HG03175 (cell line): ENCODE data around the gene RAB26.
"Not testable (repeated sequence)": the region's sequence is repeated elsewhere in the genome, so short reads cannot be mapped to it uniquely, and the experiment has no call there.

ENCODE experiments used
- ATAC-seq: cut with Tn5 transposase; IDR thresholded peaks from one replicate; pipeline ENCODE4 v1.9.1; 2021; ENCODE audit warnings: mild to moderate bottlenecking, moderate library complexity; ENCODE audit not compliant: unreplicated experiment

The RAB26 gene

DNA sequence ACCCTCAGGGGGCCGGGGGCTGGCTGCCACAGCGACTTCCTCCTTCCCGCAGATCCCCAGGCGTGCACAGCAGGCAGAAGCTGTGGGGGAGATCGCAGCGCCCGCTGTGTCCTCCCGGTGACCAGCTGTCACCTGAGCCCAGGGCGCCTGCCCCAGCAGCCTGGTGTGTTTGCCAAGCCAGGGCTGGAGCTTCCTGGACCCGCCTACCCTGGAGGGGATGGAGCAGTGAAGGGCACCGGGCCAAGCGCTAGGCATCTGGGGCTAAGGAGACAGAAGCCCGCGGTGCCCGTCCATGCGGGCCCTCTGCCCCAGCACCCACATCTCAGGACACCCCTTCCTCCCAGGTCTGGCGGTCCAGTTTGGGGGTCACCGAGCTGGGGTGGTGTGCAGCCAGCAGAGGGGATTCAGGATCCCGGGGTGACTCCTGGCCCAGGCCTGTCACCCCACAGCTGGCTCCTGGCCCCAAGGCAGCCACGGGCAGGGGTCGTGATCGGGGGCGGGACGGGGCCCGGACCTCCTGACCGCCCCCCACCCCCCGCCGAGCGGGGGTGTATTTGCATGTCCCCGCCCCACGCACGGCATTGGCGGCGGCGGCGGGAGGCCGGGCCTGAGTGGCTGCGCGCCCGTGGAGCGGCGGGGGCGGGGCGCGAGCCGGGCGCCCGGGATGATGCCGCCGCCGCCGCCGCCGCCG lies at the start of gene RAB26:
Gene RAB26 (plus strand): TSS at position 645 of the 691 bp plus-strand sequence. CDS start 159 bp downstream, outside the sequence.
- ATAC-seq: no peak

DNA sequence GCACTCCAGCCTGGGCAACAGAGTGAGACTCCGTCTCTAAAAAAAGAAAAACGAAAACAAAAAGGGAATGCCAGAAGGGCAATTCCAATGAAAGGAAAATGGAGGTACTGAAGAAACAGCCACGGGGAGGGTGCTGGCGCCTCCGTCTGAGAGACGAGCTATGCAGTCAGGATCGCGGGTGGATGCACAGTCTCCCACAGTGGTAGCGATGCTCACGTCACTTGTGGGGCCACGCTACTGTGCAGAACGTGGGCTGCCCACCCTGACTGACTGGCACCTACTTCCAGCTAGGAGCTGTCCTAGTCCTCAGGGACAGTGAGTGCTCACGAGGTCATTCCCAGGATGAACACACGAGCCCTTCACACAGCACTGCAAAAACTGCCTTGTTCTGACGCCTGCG lies 46.8 kb upstream of the RAB26 start:
- not testable (repeated sequence) for ATAC-seq

DNA sequence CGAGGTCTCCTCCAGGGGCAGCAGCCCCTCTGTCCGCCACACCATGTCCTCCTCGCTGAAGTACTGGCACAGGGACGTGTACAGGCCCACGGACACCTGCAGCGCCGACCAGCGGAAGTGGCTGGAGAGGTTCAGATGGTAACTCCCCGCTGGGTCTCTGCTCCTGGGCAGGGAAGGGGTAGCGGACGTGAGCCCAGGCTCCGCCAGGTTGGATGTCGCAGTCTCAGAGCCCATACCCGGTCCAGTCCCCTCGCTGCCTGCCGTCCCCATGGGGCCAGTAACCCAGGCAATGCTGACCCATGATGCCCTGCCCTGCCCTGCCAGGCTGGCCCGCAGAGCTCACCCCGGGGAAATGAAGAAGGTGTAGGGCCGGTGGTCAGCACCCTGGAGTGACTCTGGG lies 46.0 kb upstream of the RAB26 start:
- ATAC-seq: no peak

DNA sequence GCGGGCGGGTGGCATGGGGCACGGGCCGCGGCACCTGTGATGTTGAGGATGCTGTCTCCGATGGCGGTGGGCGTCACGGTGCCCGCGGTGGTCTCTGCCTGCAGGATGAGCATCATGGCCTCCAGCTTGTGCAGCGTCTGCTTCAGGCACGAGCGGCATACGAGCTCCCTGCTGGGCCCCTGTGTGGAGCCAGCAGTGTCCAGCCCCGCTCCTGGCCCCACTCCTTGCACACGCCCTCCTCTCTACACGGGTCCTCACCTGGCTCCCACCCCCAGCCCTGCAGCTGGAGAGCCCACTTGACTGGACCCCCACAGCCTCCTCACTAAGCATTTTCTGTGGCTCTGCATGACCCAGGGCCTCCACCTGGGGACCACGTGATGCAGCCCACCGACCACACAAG lies 44.0 kb upstream of the RAB26 start:
- not testable (repeated sequence) for ATAC-seq

GRCh38 chr16:2105291-2105690 lies 43.1 kb upstream of the RAB26 start:
- not testable (repeated sequence) for ATAC-seq

DNA sequence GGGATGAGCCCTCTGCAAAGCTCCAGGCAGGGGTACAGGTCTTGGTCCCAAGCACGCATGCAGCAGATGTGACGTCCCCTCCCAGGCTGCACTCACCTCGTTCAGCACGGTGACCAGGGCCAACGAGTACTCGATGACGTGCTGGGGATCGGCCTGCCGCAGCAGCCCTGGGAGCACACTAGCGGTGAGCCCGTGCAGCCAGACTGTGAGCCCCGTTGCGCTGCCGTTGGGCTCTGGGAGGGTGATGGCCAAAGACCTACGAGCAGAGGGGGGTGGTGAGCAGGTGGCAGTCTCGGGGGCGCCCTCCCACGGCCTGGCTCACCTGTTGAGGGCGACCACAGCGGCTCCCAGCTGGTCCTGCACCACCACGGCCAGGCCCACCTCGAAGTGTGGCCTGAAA lies 42.7 kb upstream of the RAB26 start:
- not testable (repeated sequence) for ATAC-seq

GRCh38 chr16:2106211-2106610 lies 42.2 kb upstream of the RAB26 start:
- not testable (repeated sequence) for ATAC-seq

GRCh38 chr16:2107121-2107790 lies 41.2 kb upstream of the RAB26 start:
- ATAC-seq: not testable (repeated sequence)

- ATAC-seq: not testable (repeated sequence)
These were observed 40.7 kb upstream of the RAB26 start for GRCh38 chr16:2107791-2108125.

- ATAC-seq: not testable (repeated sequence)
These were observed 39.8 kb upstream of the RAB26 start for GRCh38 chr16:2108446-2109270.

GRCh38 chr16:2109271-2109580 lies 39.2 kb upstream of the RAB26 start:
- not testable (repeated sequence) for ATAC-seq

GRCh38 chr16:2109872-2110271 lies 38.6 kb upstream of the RAB26 start:
- not testable (repeated sequence) for ATAC-seq

- ATAC-seq: not testable (repeated sequence)
These were observed 38.0 kb upstream of the RAB26 start for GRCh38 chr16:2110332-2111008.

DNA sequence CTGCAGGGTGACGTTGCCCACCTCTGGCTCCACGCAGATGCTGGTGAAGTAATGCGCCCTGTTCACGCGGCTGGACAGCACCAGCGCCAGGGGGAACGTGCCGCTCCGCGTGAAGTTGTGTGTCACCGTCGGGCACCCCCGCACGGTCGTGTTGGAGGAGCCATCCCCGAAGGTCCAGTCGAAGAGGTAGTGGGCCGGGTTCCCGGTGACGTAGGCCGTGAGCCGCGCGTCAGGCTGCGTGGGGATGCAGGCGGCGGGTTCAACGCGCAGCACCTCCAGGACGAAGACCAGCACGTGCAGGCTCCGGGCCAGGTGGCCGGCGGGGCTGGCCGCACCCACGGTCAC lies 37.4 kb upstream of the RAB26 start:
- ATAC-seq: not testable (repeated sequence)

DNA sequence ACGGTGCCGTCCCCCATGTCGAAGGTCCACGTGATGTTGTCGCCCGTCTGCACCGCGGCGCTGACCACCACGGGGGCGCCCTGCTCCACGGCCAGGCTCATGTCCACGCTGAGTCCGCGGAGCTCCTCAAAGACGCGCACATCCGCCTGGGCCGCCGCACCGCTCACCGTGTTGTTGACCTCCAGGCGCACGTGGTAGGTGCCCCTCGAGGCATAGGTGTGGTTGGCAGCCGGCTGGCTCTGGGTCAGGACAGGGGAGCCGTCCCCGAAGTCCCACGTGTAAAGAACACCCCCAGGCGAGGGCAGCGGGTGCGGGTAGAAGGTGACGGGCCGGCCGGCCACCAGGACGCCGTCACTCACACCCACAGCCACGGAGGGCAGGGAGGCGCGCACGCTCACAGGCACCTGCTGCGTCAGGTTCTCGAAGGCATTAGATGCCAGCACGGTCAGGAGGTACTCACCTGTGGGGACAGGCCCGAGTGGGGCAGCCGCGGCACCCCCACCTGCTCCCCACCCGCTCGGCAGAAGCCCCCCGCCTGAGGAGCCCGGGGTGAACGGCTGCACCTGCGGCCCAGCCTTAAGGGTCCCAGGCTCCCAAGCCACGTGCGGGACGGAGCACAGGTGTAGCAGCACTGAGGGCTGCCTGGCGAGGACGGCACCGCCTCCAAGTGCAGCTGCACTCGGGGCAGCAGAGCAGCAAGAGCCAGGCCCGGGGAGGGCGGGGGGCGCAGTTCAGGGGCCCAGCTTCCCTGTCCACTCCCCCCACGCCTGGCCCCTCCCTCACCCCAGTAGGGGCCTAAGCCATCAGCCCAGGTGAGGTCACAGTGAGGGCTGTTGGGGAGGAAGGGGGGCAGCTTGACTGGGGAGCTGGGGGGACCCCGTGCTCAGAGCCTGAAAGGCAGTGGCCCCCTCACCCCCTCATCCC lies 36.8 kb upstream of the RAB26 start:
- not testable (repeated sequence) for ATAC-seq

DNA sequence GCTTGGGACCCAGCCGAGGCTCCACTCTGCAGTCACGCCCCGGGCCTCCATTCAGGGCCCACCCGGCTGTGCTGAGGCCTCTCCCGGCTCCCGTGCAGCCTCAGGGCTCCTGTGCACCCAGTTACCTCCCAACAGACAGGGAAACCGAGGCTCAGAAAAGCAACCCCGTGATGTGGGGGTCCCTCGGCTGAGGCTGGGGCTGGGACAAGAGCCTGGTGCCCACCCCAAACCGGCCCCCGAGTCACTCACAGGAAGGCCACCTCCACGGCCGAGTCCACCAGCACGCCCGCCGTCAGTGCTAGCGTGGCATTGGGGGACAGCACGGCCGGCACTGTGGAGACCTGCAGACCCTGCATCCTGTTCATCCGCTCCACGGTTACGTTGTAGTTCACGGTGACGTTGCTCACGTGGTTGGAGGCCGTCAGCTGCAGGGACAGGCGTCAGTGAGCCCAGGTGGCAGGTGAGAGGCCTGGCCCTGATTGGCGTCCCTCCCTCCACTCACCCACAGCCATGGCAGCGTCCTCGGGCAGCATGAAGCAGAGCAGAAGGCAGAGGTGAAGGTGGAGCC lies 35.8 kb upstream of the RAB26 start:
- not testable (repeated sequence) for ATAC-seq

- not testable (repeated sequence) for ATAC-seq
These were observed 34.2 kb upstream of the RAB26 start for GRCh38 chr16:2114225-2114624.

GRCh38 chr16:2114885-2115590 lies 33.4 kb upstream of the RAB26 start:
- not testable (repeated sequence) for ATAC-seq

DNA sequence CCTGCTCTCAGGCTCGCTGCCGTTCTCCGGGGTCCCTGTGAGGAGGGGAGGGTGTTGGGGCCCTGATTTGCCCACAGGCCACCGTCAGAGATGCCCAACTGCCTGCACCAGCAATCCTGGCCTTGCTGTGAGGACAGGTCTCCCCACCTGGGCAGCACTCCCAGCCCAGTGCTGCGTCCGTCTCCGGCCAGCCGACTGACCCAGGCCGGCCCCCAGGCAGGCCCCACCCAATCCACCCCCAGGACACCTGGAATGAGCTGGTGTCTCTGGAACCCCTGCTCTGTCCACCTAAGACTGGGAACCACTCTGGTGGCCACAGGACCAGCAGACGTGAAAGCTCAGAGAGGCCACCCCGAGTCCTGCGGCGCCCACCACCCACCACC lies 32.8 kb upstream of the RAB26 start:
- no peak for ATAC-seq
